MG63 (cell line): ENCODE results near the gene DCANP1. TPM values are rescaled to one million over a fixed set of nuclear protein-coding genes. Genes with fewer than 3 reads are reported as not detected.

Experiments
- DNase-seq: peaks from one replicate; pipeline ENCODE4 v3.0.0-alpha.2; 2020
- H3K27me3 ChIP-seq: fragments of 250-450 bp; sonication (Bioruptor Pico); 2 replicates; pipeline ENCODE4 v1.5.1; 2020; ENCODE audit warnings: mild to moderate bottlenecking, moderate library complexity
- H3K36me3 ChIP-seq: fragments of 250-450 bp; sonication (Bioruptor Pico); 2 replicates; pipeline ENCODE4 v1.5.1; 2020; ENCODE audit warnings: mild to moderate bottlenecking, moderate library complexity
- H3K4me3 ChIP-seq: fragments of 250-450 bp; sonication (Bioruptor Pico); 2 replicates; pipeline ENCODE4 v1.5.1; 2020; ENCODE audit warnings: mild to moderate bottlenecking, moderate library complexity
- H3K9me3 ChIP-seq: fragments of 250-450 bp; sonication (Bioruptor Pico); 2 replicates; pipeline ENCODE4 v1.5.1; 2020; ENCODE audit warnings: mild to moderate bottlenecking, moderate library complexity
- total RNA-seq: library from RNA; depleted of rRNA; stranded (reverse); fragments of >200 nt; shearing (Covaris generic); gene quantifications from 2 replicates; pipeline ENCODE4 v1.2.3, GENCODE V29; 2014; ENCODE audit warnings: low replicate concordance

Gene DCANP1
- total RNA-seq, 1 experiment from 2014 or later, result not detected

GRCh38 chr5:135483254-135483653, 36.1 kb upstream of the DCANP1 start:
- H3K27me3 ChIP-seq, result no peaks in the 10 kb centered on the region
- H3K4me3 ChIP-seq, result no peak overlapping the region
- H3K36me3 ChIP-seq, result no peaks in the 10 kb centered on the region
- no peaks in the 10 kb centered on the region for H3K9me3 ChIP-seq
- no peak for DNase-seq

GRCh38 chr5:135482381-135482933, 35.3 kb upstream of the DCANP1 start:
- Histone ChIP-seq H3K9me3 (no peaks in the 10 kb centered on the region), H3K36me3 (no peaks in the 10 kb centered on the region), H3K27me3 (no peaks in the 10 kb centered on the region), H3K4me3 (no peak overlapping the region)
- no peak for DNase-seq

GRCh38 chr5:135481909-135482311, 34.8 kb upstream of the DCANP1 start:
- DNase-seq, result no peak
- Histone ChIP-seq H3K4me3 (no peak overlapping the region), H3K36me3 (no peaks in the 10 kb centered on the region), H3K27me3 (no peaks in the 10 kb centered on the region), H3K9me3 (no peaks in the 10 kb centered on the region)

GRCh38 chr5:135481387-135481786, 34.2 kb upstream of the DCANP1 start:
- no peaks in the 10 kb centered on the region for H3K36me3 ChIP-seq
- H3K9me3 ChIP-seq, result no peaks in the 10 kb centered on the region
- DNase-seq, result no peak
- no peak overlapping the region for H3K4me3 ChIP-seq
- H3K27me3 ChIP-seq, result no peaks in the 10 kb centered on the region

- no peaks in the 10 kb centered on the region for H3K9me3 ChIP-seq
- no peaks in the 10 kb centered on the region for H3K36me3 ChIP-seq
- H3K27me3 ChIP-seq, result no peaks in the 10 kb centered on the region
- H3K4me3 ChIP-seq, result no peak overlapping the region
- DNase-seq, result no peak
These were observed 33.4 kb upstream of the DCANP1 start for GRCh38 chr5:135480511-135480910.

GRCh38 chr5:135478938-135479337, 31.8 kb upstream of the DCANP1 start:
- H3K36me3 ChIP-seq, result no peaks in the 10 kb centered on the region
- H3K4me3 ChIP-seq, result no peak overlapping the region
- no peaks in the 10 kb centered on the region for H3K9me3 ChIP-seq
- DNase-seq, result no peak
- no peaks in the 10 kb centered on the region for H3K27me3 ChIP-seq

- H3K9me3 ChIP-seq, result no peaks in the 10 kb centered on the region
- H3K27me3 ChIP-seq, result no peaks in the 10 kb centered on the region
- no peaks in the 10 kb centered on the region for H3K36me3 ChIP-seq
- no peak for DNase-seq
- H3K4me3 ChIP-seq, result no peak overlapping the region
These were observed 30.5 kb upstream of the DCANP1 start for GRCh38 chr5:135477613-135478066.

GRCh38 chr5:135476615-135477581, 29.8 kb upstream of the DCANP1 start:
- no peak for DNase-seq
- H3K27me3 ChIP-seq, result no peaks in the 10 kb centered on the region
- H3K4me3 ChIP-seq, result no peak overlapping the region

GRCh38 chr5:135473956-135474670, 27.0 kb upstream of the DCANP1 start:
- Histone ChIP-seq H3K4me3 (no peak overlapping the region), H3K27me3 (no peaks in the 10 kb centered on the region), H3K9me3 (no peaks in the 10 kb centered on the region), H3K36me3 (no peaks in the 10 kb centered on the region)
- DNase-seq, result no peak

More at GRCh38 chr5:135476615-135477581, 29.8 kb upstream of the DCANP1 start:
- H3K9me3 ChIP-seq, result no peaks in the 10 kb centered on the region
- H3K36me3 ChIP-seq, result no peaks in the 10 kb centered on the region

- no peaks in the 10 kb centered on the region for H3K9me3 ChIP-seq
- H3K27me3 ChIP-seq, result no peaks in the 10 kb centered on the region
- no peaks in the 10 kb centered on the region for H3K36me3 ChIP-seq
- DNase-seq, result no peak
- no peak overlapping the region for H3K4me3 ChIP-seq
These were observed 25.0 kb upstream of the DCANP1 start for GRCh38 chr5:135472141-135472540.

- no peaks in the 10 kb centered on the region for H3K27me3 ChIP-seq
- H3K4me3 ChIP-seq, result no peak overlapping the region
- no peaks in the 10 kb centered on the region for H3K9me3 ChIP-seq
- no peak for DNase-seq
- H3K36me3 ChIP-seq, result no peaks in the 10 kb centered on the region
These were observed 24.6 kb upstream of the DCANP1 start for GRCh38 chr5:135471726-135472125.

- no peaks in the 10 kb centered on the region for H3K9me3 ChIP-seq
- H3K36me3 ChIP-seq, result no peaks in the 10 kb centered on the region
- no peak for DNase-seq
- H3K27me3 ChIP-seq, result 0 out of 2 replicates have a peak, but pooled peaks cover 2% of the 10 kb centered on the region
- H3K4me3 ChIP-seq, result no peak overlapping the region
These were observed 22.8 kb upstream of the DCANP1 start for GRCh38 chr5:135469911-135470310.

- H3K9me3 ChIP-seq, result no peaks in the 10 kb centered on the region
- no peaks in the 10 kb centered on the region for H3K36me3 ChIP-seq
- DNase-seq, result no peak
- H3K27me3 ChIP-seq, result 0 out of 2 replicates have a peak, but pooled peaks cover 2% of the 10 kb centered on the region
- no peak overlapping the region for H3K4me3 ChIP-seq
These were observed 21.4 kb upstream of the DCANP1 start for GRCh38 chr5:135468541-135468940.

GRCh38 chr5:135467871-135468485, 20.8 kb upstream of the DCANP1 start:
- no peak for DNase-seq
- H3K9me3 ChIP-seq, result no peaks in the 10 kb centered on the region
- no peaks in the 10 kb centered on the region for H3K36me3 ChIP-seq
- 0 out of 2 replicates have a peak, but pooled peaks cover 2% of the 10 kb centered on the region for H3K27me3 ChIP-seq
- H3K4me3 ChIP-seq, result no peak overlapping the region

GRCh38 chr5:135467051-135467625, 20.0 kb upstream of the DCANP1 start:
- no peak overlapping the region for H3K4me3 ChIP-seq
- DNase-seq, result no peak
- H3K9me3 ChIP-seq, result no peaks in the 10 kb centered on the region
- H3K27me3 ChIP-seq, result 0 out of 2 replicates have a peak, but pooled peaks cover 2% of the 10 kb centered on the region
- H3K36me3 ChIP-seq, result no peaks in the 10 kb centered on the region
